NCI-H2227 (cell line): ENCODE data around the gene ZNF565.
"Not testable (repeated sequence)": the region's sequence is repeated elsewhere in the genome, so short reads cannot be mapped to it uniquely, and the experiment has no call there.

Experiments
- DNase-seq: peaks from one replicate; lab custom pipeline; 2025; ENCODE audit not compliant: unreplicated experiment; lab: John Stamatoyannopoulos, UW

Gene ZNF565

GRCh38 chr19:36152019-36152351 is 62.5 kb downstream of the ZNF565 start:
- no peak for DNase-seq

- no peak for DNase-seq
Measured at GRCh38 chr19:36151144-36152018, 63.1 kb downstream of the ZNF565 start.

GRCh38 chr19:36150586-36150985 is 63.9 kb downstream of the ZNF565 start:
- no peak for DNase-seq

GRCh38 chr19:36149673-36150406 is 64.6 kb downstream of the ZNF565 start:
- DNase-seq, result no peak

GRCh38 chr19:36144624-36145023 is 69.8 kb downstream of the ZNF565 start:
- no peak for DNase-seq

GRCh38 chr19:36142496-36142895 is 72.0 kb downstream of the ZNF565 start:
- DNase-seq, result no peak

- no peak for DNase-seq
Measured at GRCh38 chr19:36142046-36142445, 72.4 kb downstream of the ZNF565 start.

GRCh38 chr19:36141039-36141927 is 73.2 kb downstream of the ZNF565 start:
- peak; percentile 95 for DNase-seq

- peak; percentile 93 for DNase-seq
Measured at GRCh38 chr19:36140304-36141038, 74.0 kb downstream of the ZNF565 start.

GRCh38 chr19:36139473-36140303 is 74.8 kb downstream of the ZNF565 start, which contains the start of gene CAPNS1:
Gene CAPNS1, plus strand, starts transcription at chr19:36140066. Its CDS starts 946 bp downstream, at chr19:36141012.
- DNase-seq, result peak; percentile 100

GRCh38 chr19:36139120-36139472 is 75.4 kb downstream of the ZNF565 start:
- no peak for DNase-seq

- DNase-seq, result peak; percentile 48
Measured at GRCh38 chr19:36136964-36137686, 77.3 kb downstream of the ZNF565 start.

GRCh38 chr19:36134867-36135266 is 79.6 kb downstream of the ZNF565 start:
- DNase-seq, result not testable (repeated sequence)
